ENCODE data around the gene TMEM8B. TPM values are rescaled to one million over a fixed set of nuclear protein-coding genes. Genes with fewer than 3 reads are reported as not detected.

Gene TMEM8B
- polyA plus RNA-seq, 1 of the 3 experiments (the other 2 are of a cell fraction): 5.8 TPM

DNA sequence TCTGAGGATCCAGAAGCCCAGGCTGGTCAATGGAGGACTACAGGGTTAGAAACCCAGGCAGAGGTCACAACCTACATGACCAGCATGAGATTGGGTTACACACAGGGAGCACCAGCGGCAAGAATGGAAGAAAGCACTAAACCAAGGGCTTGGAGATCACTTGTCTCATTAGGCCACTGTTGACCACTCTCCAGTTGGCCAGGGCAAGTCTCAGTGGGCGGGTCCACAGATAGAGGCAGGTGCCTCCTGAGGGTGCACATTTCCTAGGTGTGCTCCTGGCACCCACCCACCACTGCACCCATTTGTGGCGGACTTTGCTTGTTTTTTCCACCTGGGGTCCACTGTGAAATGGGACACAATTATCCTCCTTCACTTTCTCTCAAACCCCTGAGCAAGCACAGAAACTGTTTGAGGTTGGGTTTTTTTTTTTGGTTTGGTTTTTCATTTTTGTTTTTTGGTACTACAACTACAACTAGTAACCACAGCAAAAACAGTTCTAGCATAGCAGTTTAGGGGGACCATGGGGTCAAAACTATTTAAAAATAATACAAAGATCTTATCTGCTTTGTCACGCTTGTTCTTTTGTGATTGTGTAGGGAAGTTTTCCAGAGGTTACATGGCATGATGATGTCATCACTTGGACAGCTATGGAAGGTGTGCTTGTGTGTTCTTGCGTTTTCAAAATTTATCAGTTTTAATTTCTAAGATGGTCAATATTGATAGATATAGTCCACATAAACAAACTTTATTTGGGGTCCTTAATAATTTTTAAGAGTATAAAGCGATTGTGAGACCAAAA lies 31.5 kb upstream of the TMEM8B start:
- H3K4me1 ChIP-seq (ENCODE audit: control insufficient read depth in 1 of 2, insufficient read depth in 2 of 2, low read depth in 1 of 2, low read length in 1 of 2): peaks cover 0 to 19% of the 10 kb centered on the region in 2 experiments; a peak in 2 of 4 replicates
- CTCF ChIA-PET: interaction anchor here (0.8 to 2.9 kb wide), 5 partner anchors 9 to 106 kb away, joined by 3 to 14 read pairs (median 5); partner anchors contain the start of gene SPAG8

More for the DNA sequence above, 31.5 kb upstream of the TMEM8B start:
- no peak overlapping the region for H3K27ac ChIP-seq (ENCODE audit: low read depth in 2 of 2, low read length in 1 of 2)
- 95% methylated on average over 5 of the region's 6 CpGs for WGBS (ENCODE audit: low lambda C conversion rate)
- peaks cover 9% of the 10 kb centered on the region for H3F3A ChIP-seq (replicated peaks; ENCODE audit: insufficient read depth)
- no peak overlapping the region for H3K4me3 ChIP-seq (ENCODE audit: low read depth in 2 of 2, low read length in 1 of 2)
- peaks cover 0 to 19% of the 10 kb centered on the region in 2 experiments for H3K36me3 ChIP-seq (replicated peaks in 1 of 2; ENCODE audit: control insufficient read depth in 1 of 2, insufficient read depth in 2 of 2, low read length in 1 of 2)
- no peaks in the 10 kb centered on the region for H3K27me3 ChIP-seq (ENCODE audit: insufficient read depth)
- no peaks in the 10 kb centered on the region for H3K9me3 ChIP-seq
- H3K9ac ChIP-seq: no peak overlapping the region
- POLR2A ChIA-PET: no interaction called here
- TF ChIP-seq RAD21 (IDR thresholded peaks at IDR 0.05; ENCODE audit: low read length): no peak
- no peak for TF ChIP-seq ELF1 (IDR thresholded peaks at IDR 0.05)
- TF ChIP-seq GABPA (IDR thresholded peaks at IDR 0.05; ENCODE audit: low read depth): no peak
- no peak for TF ChIP-seq TAF1 (IDR thresholded peaks at IDR 0.05; ENCODE audit: borderline replicate concordance, low read depth, low read length)
- TF ChIP-seq, protein P1, sequence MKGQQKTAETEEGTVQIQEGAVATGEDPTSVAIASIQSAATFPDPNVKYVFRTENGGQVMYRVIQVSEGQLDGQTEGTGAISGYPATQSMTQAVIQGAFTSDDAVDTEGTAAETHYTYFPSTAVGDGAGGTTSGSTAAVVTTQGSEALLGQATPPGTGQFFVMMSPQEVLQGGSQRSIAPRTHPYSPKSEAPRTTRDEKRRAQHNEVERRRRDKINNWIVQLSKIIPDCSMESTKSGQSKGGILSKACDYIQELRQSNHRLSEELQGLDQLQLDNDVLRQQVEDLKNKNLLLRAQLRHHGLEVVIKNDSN (IDR thresholded peaks at IDR 0.05; ENCODE audit: borderline replicate concordance, low read depth): no peak
- TF ChIP-seq, protein P2, sequence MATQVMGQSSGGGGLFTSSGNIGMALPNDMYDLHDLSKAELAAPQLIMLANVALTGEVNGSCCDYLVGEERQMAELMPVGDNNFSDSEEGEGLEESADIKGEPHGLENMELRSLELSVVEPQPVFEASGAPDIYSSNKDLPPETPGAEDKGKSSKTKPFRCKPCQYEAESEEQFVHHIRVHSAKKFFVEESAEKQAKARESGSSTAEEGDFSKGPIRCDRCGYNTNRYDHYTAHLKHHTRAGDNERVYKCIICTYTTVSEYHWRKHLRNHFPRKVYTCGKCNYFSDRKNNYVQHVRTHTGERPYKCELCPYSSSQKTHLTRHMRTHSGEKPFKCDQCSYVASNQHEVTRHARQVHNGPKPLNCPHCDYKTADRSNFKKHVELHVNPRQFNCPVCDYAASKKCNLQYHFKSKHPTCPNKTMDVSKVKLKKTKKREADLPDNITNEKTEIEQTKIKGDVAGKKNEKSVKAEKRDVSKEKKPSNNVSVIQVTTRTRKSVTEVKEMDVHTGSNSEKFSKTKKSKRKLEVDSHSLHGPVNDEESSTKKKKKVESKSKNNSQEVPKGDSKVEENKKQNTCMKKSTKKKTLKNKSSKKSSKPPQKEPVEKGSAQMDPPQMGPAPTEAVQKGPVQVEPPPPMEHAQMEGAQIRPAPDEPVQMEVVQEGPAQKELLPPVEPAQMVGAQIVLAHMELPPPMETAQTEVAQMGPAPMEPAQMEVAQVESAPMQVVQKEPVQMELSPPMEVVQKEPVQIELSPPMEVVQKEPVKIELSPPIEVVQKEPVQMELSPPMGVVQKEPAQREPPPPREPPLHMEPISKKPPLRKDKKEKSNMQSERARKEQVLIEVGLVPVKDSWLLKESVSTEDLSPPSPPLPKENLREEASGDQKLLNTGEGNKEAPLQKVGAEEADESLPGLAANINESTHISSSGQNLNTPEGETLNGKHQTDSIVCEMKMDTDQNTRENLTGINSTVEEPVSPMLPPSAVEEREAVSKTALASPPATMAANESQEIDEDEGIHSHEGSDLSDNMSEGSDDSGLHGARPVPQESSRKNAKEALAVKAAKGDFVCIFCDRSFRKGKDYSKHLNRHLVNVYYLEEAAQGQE (IDR thresholded peaks at IDR 0.05; ENCODE audit: low read depth, low read length): no peak
- TF ChIP-seq TEAD4 (IDR thresholded peaks at IDR 0.05; ENCODE audit: borderline replicate concordance, insufficient read depth): no peak
- TF ChIP-seq RCOR1 (IDR thresholded peaks at IDR 0.05; ENCODE audit: low read length): no peak
- TF ChIP-seq, protein P3, sequence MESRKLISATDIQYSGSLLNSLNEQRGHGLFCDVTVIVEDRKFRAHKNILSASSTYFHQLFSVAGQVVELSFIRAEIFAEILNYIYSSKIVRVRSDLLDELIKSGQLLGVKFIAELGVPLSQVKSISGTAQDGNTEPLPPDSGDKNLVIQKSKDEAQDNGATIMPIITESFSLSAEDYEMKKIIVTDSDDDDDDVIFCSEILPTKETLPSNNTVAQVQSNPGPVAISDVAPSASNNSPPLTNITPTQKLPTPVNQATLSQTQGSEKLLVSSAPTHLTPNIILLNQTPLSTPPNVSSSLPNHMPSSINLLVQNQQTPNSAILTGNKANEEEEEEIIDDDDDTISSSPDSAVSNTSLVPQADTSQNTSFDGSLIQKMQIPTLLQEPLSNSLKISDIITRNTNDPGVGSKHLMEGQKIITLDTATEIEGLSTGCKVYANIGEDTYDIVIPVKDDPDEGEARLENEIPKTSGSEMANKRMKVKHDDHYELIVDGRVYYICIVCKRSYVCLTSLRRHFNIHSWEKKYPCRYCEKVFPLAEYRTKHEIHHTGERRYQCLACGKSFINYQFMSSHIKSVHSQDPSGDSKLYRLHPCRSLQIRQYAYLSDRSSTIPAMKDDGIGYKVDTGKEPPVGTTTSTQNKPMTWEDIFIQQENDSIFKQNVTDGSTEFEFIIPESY (IDR thresholded peaks at IDR 0.05; ENCODE audit: borderline replicate concordance, low read depth): no peak
- no peak for TF ChIP-seq EZH2phosphoT487 (IDR thresholded peaks at IDR 0.05; ENCODE audit: borderline replicate concordance, low read depth)
- TF ChIP-seq GATA2 (CRISPR knock-in tag; IDR thresholded peaks at IDR 0.05): no peak
- TF ChIP-seq, protein P4, sequence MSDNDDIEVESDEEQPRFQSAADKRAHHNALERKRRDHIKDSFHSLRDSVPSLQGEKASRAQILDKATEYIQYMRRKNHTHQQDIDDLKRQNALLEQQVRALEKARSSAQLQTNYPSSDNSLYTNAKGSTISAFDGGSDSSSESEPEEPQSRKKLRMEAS (IDR thresholded peaks at IDR 0.05; ENCODE audit: low read depth): no peak
- no peak for TF ChIP-seq CHD2 (IDR thresholded peaks at IDR 0.05; ENCODE audit: low read length, partially characterized antibody)
- TF ChIP-seq, protein P5, sequence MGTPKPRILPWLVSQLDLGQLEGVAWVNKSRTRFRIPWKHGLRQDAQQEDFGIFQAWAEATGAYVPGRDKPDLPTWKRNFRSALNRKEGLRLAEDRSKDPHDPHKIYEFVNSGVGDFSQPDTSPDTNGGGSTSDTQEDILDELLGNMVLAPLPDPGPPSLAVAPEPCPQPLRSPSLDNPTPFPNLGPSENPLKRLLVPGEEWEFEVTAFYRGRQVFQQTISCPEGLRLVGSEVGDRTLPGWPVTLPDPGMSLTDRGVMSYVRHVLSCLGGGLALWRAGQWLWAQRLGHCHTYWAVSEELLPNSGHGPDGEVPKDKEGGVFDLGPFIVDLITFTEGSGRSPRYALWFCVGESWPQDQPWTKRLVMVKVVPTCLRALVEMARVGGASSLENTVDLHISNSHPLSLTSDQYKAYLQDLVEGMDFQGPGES (IDR thresholded peaks at IDR 0.05; ENCODE audit: low read depth, low read length): no peak
- no peak for DNase-seq
- H3K9me2 ChIP-seq: no peaks in the 10 kb centered on the region
- H3K4me2 ChIP-seq: no peak overlapping the region
- H3K79me2 ChIP-seq (ENCODE audit: insufficient read depth): no peaks in the 10 kb centered on the region
- H4K20me1 ChIP-seq (ENCODE audit: insufficient read depth): no peaks in the 10 kb centered on the region
- no peak overlapping the region for H2AFZ ChIP-seq (ENCODE audit: low read depth)

All from SK-N-SH (cell line).